Chondrocyte (in vitro differentiated cells): Measurements from ENCODE around the gene ARFGAP1. TPM values are rescaled to one million over a fixed set of nuclear protein-coding genes. Genes with fewer than 3 reads are reported as not detected.
A peak's percentile ranks its signal among the peaks of the same experiment; 100 is the strongest.

Experiments
- DNase-seq: peaks from one replicate; pipeline ENCODE4 v3.0.0; 2021; ENCODE audit warnings: mixed read lengths, low spot score
- H3K27ac Mint-ChIP-seq: one replicate; pipeline ENCODE4 v1.8.0; 2021; ENCODE audit warnings: mild to moderate bottlenecking, moderate library complexity, mixed read lengths; ENCODE audit not compliant: unreplicated experiment
- H3K27me3 Mint-ChIP-seq: 2 replicates; pipeline ENCODE4 v1.8.0; 2021; ENCODE audit warnings: low read depth, mixed read lengths
- H3K36me3 Mint-ChIP-seq: 2 replicates; pipeline ENCODE4 v1.8.0; 2021; ENCODE audit warnings: low read depth, mixed read lengths
- H3K4me1 Mint-ChIP-seq: 2 replicates; pipeline ENCODE4 v1.8.0; 2021; ENCODE audit warnings: low read depth, mild to moderate bottlenecking, mixed read lengths
- H3K4me3 Mint-ChIP-seq: one replicate; pipeline ENCODE4 v1.8.0; 2021; ENCODE audit warnings: mild to moderate bottlenecking, moderate library complexity, mixed read lengths; ENCODE audit not compliant: unreplicated experiment
- H3K9me3 Mint-ChIP-seq: 2 replicates; pipeline ENCODE4 v1.8.0; 2021; ENCODE audit warnings: low read depth, mixed read lengths
- CTCF ChIP-seq: fragments of 200-600 bp; sonication (generic); IDR thresholded peaks from 2 replicates; pipeline ENCODE4 v1.5.0; 2021; ENCODE audit warnings: antibody characterized with exemption, mild to moderate bottlenecking, moderate library complexity
- total RNA-seq: library from RNA; stranded (reverse); gene quantifications from 3 replicates; pipeline ENCODE4 v1.2.1, GENCODE V29; 2021

ARFGAP1 gene
- total RNA-seq, 1 donor from 2014 or later = 117 TPM

- TF ChIP-seq CTCF = no peak
- Mint-ChIP-seq H3K4me1 (no peaks in the 10 kb centered on the region), H3K4me3 (no peak overlapping the region), H3K36me3 (no peaks in the 10 kb centered on the region), H3K9me3 (no peaks in the 10 kb centered on the region), H3K27me3 (no peaks in the 10 kb centered on the region), H3K27ac (no peak overlapping the region)
- DNase-seq = peak; percentile 81
Measured at GRCh38 chr20:63315240-63315689, 42.7 kb downstream of the ARFGAP1 start.

DNA sequence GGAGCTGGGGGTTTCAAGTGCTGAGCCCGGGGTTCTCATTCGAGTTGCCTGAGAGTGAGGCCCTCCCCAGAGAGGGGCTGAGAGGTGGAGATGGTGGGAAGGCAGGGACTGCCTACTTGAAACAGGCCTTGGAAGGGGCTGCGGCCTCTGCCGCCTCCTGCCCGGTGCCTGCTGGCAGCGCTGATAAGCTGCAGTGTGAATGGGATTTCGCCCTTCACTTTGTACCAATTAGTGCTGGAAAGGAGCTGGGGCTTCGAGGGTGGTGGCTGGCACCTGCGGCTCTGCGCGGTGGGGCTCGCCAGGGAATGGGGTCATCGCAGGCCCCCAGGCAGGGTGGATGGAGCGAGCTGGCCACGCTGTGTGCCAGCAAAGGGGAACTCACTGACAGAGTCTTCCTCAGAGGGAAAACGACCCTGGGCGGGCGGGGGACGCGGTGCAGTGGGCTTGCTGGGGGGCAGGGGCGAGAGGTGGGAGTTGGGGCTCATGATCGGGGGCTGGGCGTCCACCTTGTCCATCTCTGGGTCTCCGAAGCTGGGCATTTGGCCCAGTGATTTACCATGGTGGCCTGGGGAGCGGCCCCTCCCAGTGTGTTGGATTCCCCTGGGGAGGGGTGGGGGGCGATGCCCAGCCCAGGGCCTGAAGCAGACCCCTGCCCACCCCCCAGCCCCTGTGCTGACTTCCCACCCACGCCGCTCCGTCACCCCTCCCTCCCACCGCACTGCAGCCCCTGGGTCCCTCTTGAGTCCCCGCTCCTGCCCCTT lies 43.3 kb downstream of the ARFGAP1 start:
- H3K4me1 Mint-ChIP-seq = no peaks in the 10 kb centered on the region
- no peaks in the 10 kb centered on the region for H3K27me3 Mint-ChIP-seq
- H3K9me3 Mint-ChIP-seq = no peaks in the 10 kb centered on the region
- H3K36me3 Mint-ChIP-seq = no peaks in the 10 kb centered on the region
- no peak for TF ChIP-seq CTCF
- no peak overlapping the region for H3K4me3 Mint-ChIP-seq
- peak; percentile 59 for DNase-seq
- no peak overlapping the region for H3K27ac Mint-ChIP-seq

- Mint-ChIP-seq H3K27me3 (no peaks in the 10 kb centered on the region), H3K9me3 (no peaks in the 10 kb centered on the region), H3K4me1 (no peaks in the 10 kb centered on the region), H3K27ac (no peak overlapping the region), H3K36me3 (no peaks in the 10 kb centered on the region), H3K4me3 (no peak overlapping the region)
- peak; percentile 56 for DNase-seq
- TF ChIP-seq CTCF = no peak
Measured at GRCh38 chr20:63316502-63316921, 43.9 kb downstream of the ARFGAP1 start.

DNA sequence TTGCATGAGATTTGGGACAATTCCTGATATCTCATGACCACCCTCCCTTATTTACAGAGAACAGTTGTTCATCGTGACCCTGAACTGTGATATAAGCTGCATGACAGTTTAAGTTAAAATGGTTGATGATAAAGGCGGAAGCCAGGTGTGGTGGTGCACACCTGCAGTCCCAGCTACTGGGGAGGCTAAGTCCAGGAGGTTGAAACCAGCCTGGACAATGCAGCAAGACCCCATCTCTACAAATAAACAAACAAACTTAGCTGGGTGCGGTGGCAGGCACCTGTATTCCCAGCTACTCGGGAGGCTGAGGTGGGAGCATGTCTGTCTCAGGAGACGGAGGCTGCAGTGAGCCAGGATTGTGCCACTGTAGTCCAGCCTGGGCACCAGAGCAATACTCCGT lies 44.4 kb downstream of the ARFGAP1 start:
- no peak overlapping the region for H3K4me3 Mint-ChIP-seq
- H3K4me1 Mint-ChIP-seq = no peaks in the 10 kb centered on the region
- no peaks in the 10 kb centered on the region for H3K9me3 Mint-ChIP-seq
- no peaks in the 10 kb centered on the region for H3K27me3 Mint-ChIP-seq
- H3K27ac Mint-ChIP-seq = no peak overlapping the region
- no peak for TF ChIP-seq CTCF
- H3K36me3 Mint-ChIP-seq = no peaks in the 10 kb centered on the region
- DNase-seq = no peak

GRCh38 chr20:63317601-63318291 lies 45.1 kb downstream of the ARFGAP1 start:
- no peak overlapping the region for H3K4me3 Mint-ChIP-seq

More at GRCh38 chr20:63317601-63318291, 45.1 kb downstream of the ARFGAP1 start:
- no peak for TF ChIP-seq CTCF
- H3K4me1 Mint-ChIP-seq = no peaks in the 10 kb centered on the region
- H3K27me3 Mint-ChIP-seq = no peaks in the 10 kb centered on the region
- H3K27ac Mint-ChIP-seq = no peak overlapping the region
- no peaks in the 10 kb centered on the region for H3K9me3 Mint-ChIP-seq
- DNase-seq = peak; percentile 77
- no peaks in the 10 kb centered on the region for H3K36me3 Mint-ChIP-seq
